ENCODE measurements around the gene CD79B. TPM values are rescaled to one million over a fixed set of nuclear protein-coding genes. Genes with fewer than 3 reads are reported as not detected.

CD79B gene
- total RNA-seq (under 1 TPM; 0.62 to 0.87 TPM), polyA plus RNA-seq (ENCODE audit: insufficient read depth, low read depth, low replicate concordance) (4.3 TPM)
- long read RNA-seq, donor 1, partial matches to known transcripts, result 0 of 1 reads
- long read RNA-seq, donor 1, other reads (novel, unspliced or antisense), result 0 of 1 reads
- long read RNA-seq, donor 2, result 0 reads

DNA sequence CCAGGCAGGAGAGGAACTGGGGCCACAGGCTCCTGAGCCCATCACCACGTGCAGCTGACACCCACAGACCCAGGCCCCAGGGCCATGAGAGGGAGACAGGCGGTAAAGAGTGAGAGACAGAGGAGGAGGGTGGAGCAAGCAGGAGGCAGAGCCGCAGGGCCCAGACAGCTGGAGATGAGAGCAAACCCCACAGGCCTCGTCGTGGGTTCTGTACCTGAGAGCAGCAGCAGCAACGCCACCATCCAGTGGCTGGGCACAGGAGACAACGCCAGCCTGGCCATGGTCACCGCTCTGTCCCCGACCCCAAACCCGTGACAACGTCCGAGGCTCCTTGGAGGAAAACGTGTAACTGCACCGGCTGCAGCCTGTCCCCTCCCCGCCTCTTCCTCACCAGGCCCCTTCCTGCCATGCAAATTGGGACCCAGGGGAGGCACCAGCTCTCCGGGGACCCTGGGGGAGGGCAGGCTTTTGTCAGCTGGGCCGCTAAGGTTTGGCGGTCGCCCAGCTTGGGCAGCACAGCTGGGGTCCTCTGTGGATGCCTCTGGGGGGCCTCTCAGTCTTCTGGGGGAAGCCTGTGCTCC lies at the start of gene CD79B:
Gene CD79B, minus strand, starts transcription at position 351 of the 581 bp plus-strand sequence. Its CDS starts 70 bp downstream, at position 281.
- H3K9me3 ChIP-seq, result no peaks in the 10 kb centered on the region
- no peak within 1 kb of the TSS for H3K4me3 ChIP-seq
- no peak within 1 kb of the TSS for H3K27ac ChIP-seq
- TF ChIP-seq, protein P1, sequence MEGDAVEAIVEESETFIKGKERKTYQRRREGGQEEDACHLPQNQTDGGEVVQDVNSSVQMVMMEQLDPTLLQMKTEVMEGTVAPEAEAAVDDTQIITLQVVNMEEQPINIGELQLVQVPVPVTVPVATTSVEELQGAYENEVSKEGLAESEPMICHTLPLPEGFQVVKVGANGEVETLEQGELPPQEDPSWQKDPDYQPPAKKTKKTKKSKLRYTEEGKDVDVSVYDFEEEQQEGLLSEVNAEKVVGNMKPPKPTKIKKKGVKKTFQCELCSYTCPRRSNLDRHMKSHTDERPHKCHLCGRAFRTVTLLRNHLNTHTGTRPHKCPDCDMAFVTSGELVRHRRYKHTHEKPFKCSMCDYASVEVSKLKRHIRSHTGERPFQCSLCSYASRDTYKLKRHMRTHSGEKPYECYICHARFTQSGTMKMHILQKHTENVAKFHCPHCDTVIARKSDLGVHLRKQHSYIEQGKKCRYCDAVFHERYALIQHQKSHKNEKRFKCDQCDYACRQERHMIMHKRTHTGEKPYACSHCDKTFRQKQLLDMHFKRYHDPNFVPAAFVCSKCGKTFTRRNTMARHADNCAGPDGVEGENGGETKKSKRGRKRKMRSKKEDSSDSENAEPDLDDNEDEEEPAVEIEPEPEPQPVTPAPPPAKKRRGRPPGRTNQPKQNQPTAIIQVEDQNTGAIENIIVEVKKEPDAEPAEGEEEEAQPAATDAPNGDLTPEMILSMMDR (IDR thresholded peaks at IDR 0.05), result no peak
- no peak for TF ChIP-seq POLR2A (IDR thresholded peaks at IDR 0.05)
- H3K36me3 ChIP-seq (ENCODE audit: low read depth, missing control alignments), result no peaks in the 10 kb centered on the region
- 75 to 93% methylated on average over 16 to 19 of the region's 19 CpGs for WGBS, 2 donors
- no peak for DNase-seq
- peaks cover 3% of the 10 kb centered on the region for H3K4me1 ChIP-seq
- H3K27me3 ChIP-seq, result no peaks in the 10 kb centered on the region
- intact Hi-C loops (cut with DNase I; ENCODE audit: low total_unique reads), result no loop called here

- intact Hi-C loops (cut with DNase I; ENCODE audit: low total_unique reads), result no loop called here
- no peak overlapping the region for H3K27ac ChIP-seq
- no peak for DNase-seq
- TF ChIP-seq, protein P1 (IDR thresholded peaks at IDR 0.05), result no peak
- TF ChIP-seq POLR2A (IDR thresholded peaks at IDR 0.05), result no peak
- no peaks in the 10 kb centered on the region for H3K36me3 ChIP-seq (ENCODE audit: low read depth, missing control alignments)
- no peak overlapping the region for H3K4me3 ChIP-seq
- no peaks in the 10 kb centered on the region for H3K27me3 ChIP-seq
- H3K4me1 ChIP-seq, result peaks cover 17% of the 10 kb centered on the region
- WGBS, 2 donors, result 74 to 75% methylated on average over 13 of the region's 13 CpGs
- H3K9me3 ChIP-seq, result no peaks in the 10 kb centered on the region
Observed at GRCh38 chr17:63978272-63979200, 46.4 kb upstream of the CD79B start.

DNA sequence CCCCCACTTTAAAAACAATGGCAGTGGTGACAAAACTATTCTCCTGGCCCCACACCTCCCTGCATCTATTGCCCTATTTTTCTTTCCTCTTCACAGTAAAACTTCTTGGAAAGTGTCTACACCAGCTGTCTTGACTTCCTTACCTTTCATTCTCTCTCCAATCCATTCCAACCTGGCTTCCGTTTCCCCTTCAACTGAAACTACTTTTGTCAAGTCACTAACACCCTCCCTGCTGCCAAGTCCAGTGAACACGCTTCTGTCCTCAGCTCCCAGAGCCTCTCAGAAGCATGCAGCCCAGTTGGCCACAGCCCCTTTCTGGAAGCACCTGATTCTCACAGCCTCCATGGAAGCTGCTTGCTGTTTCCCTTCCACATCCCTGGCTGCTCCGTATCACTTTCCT lies 44.6 kb upstream of the CD79B start:
- no peaks in the 10 kb centered on the region for H3K9me3 ChIP-seq
- no peak overlapping the region for H3K27ac ChIP-seq
- WGBS, 2 donors, result 84 to 88% methylated on average over 3 of the region's 3 CpGs
- no peak for TF ChIP-seq POLR2A (IDR thresholded peaks at IDR 0.05)
- TF ChIP-seq, protein P1 (IDR thresholded peaks at IDR 0.05), result no peak
- no peaks in the 10 kb centered on the region for H3K36me3 ChIP-seq (ENCODE audit: low read depth, missing control alignments)
- H3K27me3 ChIP-seq, result no peaks in the 10 kb centered on the region
- H3K4me3 ChIP-seq, result no peak overlapping the region
- intact Hi-C loops (cut with DNase I; ENCODE audit: low total_unique reads), result no loop called here
- peaks cover 10% of the 10 kb centered on the region for H3K4me1 ChIP-seq
- DNase-seq, result no peak

- Histone ChIP-seq H3K36me3 (ENCODE audit: low read depth, missing control alignments) (no peaks in the 10 kb centered on the region), H3K9me3 (no peaks in the 10 kb centered on the region), H3K4me1 (peaks cover 9% of the 10 kb centered on the region), H3K27me3 (no peaks in the 10 kb centered on the region), H3K27ac (no peak overlapping the region), H3K4me3 (no peak overlapping the region)
- no peak for DNase-seq
- intact Hi-C loops (cut with DNase I; ENCODE audit: low total_unique reads), result no loop called here
- TF ChIP-seq, protein P1 (IDR thresholded peaks at IDR 0.05), result no peak
- WGBS, 2 donors, result 86 to 100% methylated on average over 2 of the region's 2 CpGs
Observed at GRCh38 chr17:63975541-63976092, 43.5 kb upstream of the CD79B start.

All from testis (tissue), 5 donors.